Thoracic aorta (tissue), 2 donors: ENCODE measurements around the gene SDHD. TPM values are rescaled to one million over a fixed set of nuclear protein-coding genes. Genes with fewer than 3 reads are reported as not detected.

Experiments
- ATAC-seq: fragments of 150-250 bp; one replicate; pipeline ENCODE4 v1.8.0; 2017; ENCODE audit warnings: low read depth; ENCODE audit not compliant: insufficient number of reproducible peaks, low FRiP score
- DNase-seq: peaks from one replicate; pipeline ENCODE4 v3.0.0-alpha.2; 2020; ENCODE audit warnings: low spot score
- H3K27ac ChIP-seq, 2 donors: fragments of 200-600 bp; sonication (generic); 1 replicate in 1 of 2; 2 replicates in 1 of 2; pipeline ENCODE4 v1.5.1; 2016; ENCODE audit warnings: mild to moderate bottlenecking in 2 of 2, moderate library complexity in 2 of 2
- H3K27me3 ChIP-seq: fragments of 200-600 bp; sonication (generic); replicated peaks from 2 replicates; pipeline ENCODE4 v1.6.0; 2016; ENCODE audit warnings: mild to moderate bottlenecking; ENCODE audit not compliant: insufficient read depth
- H3K36me3 ChIP-seq: fragments of 200-600 bp; sonication (generic); one replicate; pipeline ENCODE4 v1.5.1; 2016
- H3K4me1 ChIP-seq, 2 donors: fragments of 200-600 bp; sonication (generic); 1 replicate in 1 of 2; 2 replicates in 1 of 2; pipeline versions ENCODE4 v1.5.1 to v1.6.0; 2016; ENCODE audit warnings: low read depth in 2 of 2, mild to moderate bottlenecking in 1 of 2; ENCODE audit not compliant: control insufficient read depth in 1 of 2
- H3K4me3 ChIP-seq: fragments of 200-600 bp; sonication (generic); 2 replicates; pipeline ENCODE4 v1.5.1; 2016; ENCODE audit warnings: mild to moderate bottlenecking
- H3K9me3 ChIP-seq: fragments of 200-600 bp; sonication (generic); 2 replicates; pipeline ENCODE4 v1.5.1; 2016
- CTCF ChIP-seq: fragments of 200-600 bp; sonication (generic); IDR thresholded peaks from one replicate; pipeline ENCODE4 v1.5.1; 2019; ENCODE audit warnings: antibody characterized with exemption
- total RNA-seq, 2 donors: library from RNA; depleted of rRNA; stranded (reverse); fragments of >200 nt; gene quantifications; one replicate each; pipeline versions ENCODE4 v1.1.0 to v1.2.3, GENCODE V29; 2016

The SDHD gene
- total RNA-seq, 2 donors from 2014 or later: 41.8 to 96.4 TPM

- no peak for TF ChIP-seq CTCF
- DNase-seq (no peak), ATAC-seq (no peak)
- Histone ChIP-seq H3K9me3 (no peaks in the 10 kb centered on the region), H3K27me3 (no peaks in the 10 kb centered on the region), H3K4me3 (no peak overlapping the region), H3K4me1 (peaks cover 3 to 8% of the 10 kb centered on the region in 2 donors), H3K27ac (no peak overlapping the region), H3K36me3 (no peaks in the 10 kb centered on the region)
Measured at GRCh38 chr11:112123129-112123528, 36.5 kb downstream of the SDHD start.

DNA sequence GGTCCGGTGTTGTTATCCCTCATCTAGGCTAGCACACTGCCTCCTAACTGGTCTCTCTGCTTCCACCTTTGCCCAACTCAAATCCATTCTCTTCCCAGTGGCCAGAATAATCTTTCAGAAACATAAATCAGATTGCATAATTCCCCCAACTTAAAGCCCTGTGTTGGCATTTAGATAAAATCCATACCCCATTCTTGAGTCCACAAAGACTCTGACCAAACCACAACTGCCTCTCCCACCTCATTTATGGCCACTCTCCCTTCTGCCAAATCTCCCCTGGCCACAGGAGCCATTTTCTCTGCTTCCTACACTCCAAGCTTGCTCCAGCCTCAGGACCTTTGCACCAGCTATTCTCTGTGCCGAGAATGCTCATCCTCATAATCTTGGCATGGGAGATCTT is 40.4 kb downstream of the SDHD start:
- ATAC-seq (no peak), DNase-seq (no peak)
- no peaks in the 10 kb centered on the region for H3K4me1 ChIP-seq
- H3K36me3 ChIP-seq: no peaks in the 10 kb centered on the region
- H3K4me3 ChIP-seq: no peak overlapping the region
- TF ChIP-seq CTCF: no peak
- H3K27ac ChIP-seq: no peak overlapping the region
- no peaks in the 10 kb centered on the region for H3K27me3 ChIP-seq
- no peaks in the 10 kb centered on the region for H3K9me3 ChIP-seq

DNA sequence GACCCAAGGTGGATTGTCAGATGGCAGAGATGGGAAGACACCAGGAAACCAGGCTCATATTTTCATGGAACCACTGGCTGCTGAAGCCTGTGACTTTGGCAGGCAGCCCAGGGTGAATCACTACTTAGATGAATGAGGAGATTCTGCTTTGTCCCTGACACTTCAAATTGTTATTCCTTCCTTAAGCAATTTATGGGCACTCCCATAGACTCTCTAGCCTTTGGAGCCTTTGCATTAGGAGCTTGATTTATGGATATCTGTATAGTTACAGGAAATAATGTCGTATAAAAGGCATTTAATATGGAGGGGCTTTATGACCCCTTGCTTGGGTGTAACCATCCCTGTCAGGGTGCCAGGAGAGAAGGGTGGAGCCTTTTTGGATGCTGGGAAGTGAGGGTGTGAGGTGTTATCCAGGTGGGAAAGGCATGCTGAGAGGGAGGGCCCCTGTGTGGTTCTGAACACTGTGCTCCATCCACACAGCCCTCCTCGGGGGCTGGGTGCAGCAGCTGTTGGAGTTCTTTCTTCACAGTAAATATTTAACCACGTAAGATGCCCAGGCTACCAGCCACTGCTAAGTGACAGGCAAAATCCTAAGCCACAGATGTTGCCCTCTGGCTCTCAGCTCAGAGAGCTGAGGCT is 41.9 kb downstream of the SDHD start:
- DNase-seq (no peak), ATAC-seq (no peak)
- Histone ChIP-seq H3K4me1 (no peaks in the 10 kb centered on the region), H3K9me3 (no peaks in the 10 kb centered on the region), H3K27me3 (no peaks in the 10 kb centered on the region), H3K4me3 (no peak overlapping the region), H3K36me3 (no peaks in the 10 kb centered on the region), H3K27ac (no peak overlapping the region)
- TF ChIP-seq CTCF: no peak

- DNase-seq (no peak), ATAC-seq (no peak)
- H3K4me3 ChIP-seq: no peak overlapping the region
Measured at GRCh38 chr11:112129656-112130055, 43.0 kb downstream of the SDHD start.

GRCh38 chr11:112132737-112133136 is 46.1 kb downstream of the SDHD start:
- Histone ChIP-seq H3K27ac (no peak overlapping the region), H3K4me1 (no peaks in the 10 kb centered on the region), H3K27me3 (no peaks in the 10 kb centered on the region), H3K36me3 (no peaks in the 10 kb centered on the region), H3K4me3 (no peak overlapping the region), H3K9me3 (no peaks in the 10 kb centered on the region)
- no peak for TF ChIP-seq CTCF
- DNase-seq (no peak), ATAC-seq (no peak)

More at GRCh38 chr11:112129656-112130055, 43.0 kb downstream of the SDHD start:
- Histone ChIP-seq H3K27ac (no peak overlapping the region), H3K36me3 (no peaks in the 10 kb centered on the region), H3K27me3 (no peaks in the 10 kb centered on the region), H3K9me3 (no peaks in the 10 kb centered on the region), H3K4me1 (no peaks in the 10 kb centered on the region)
- no peak for TF ChIP-seq CTCF
